ENCODE data around the gene USP36. TPM values are rescaled to one million over a fixed set of nuclear protein-coding genes. Genes with fewer than 3 reads are reported as not detected.

The USP36 gene
- total and polyA plus RNA-seq, 11 donors, result 11.7 to 40.9 (median 18.3) TPM

DNA sequence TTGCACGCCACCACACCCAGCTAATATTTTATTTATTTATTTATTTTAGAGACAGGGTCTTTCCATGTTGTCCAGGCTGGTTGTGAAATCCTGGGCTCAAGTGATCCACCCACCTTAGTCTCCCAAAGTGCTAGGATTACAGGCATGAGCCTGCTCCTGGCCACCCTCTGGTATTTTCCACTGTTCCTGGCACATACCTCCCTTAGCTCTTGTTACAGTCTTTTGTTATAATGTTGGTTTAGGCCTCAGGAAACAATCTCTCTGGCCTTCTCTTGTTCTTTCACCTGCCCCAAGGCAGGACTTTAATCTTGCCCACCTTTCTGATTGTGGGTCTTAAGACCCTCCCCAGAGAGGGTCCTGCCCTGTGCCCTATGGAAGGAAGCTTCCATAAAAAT lies 55.0 kb downstream of the USP36 start:
- Histone ChIP-seq H3K27ac (no peak overlapping the region), H3K4me1 (peaks cover 0 to 46% (median 23%) of the 10 kb centered on the region in 12 donors), H3K9me3 (no peaks in the 10 kb centered on the region)

DNA sequence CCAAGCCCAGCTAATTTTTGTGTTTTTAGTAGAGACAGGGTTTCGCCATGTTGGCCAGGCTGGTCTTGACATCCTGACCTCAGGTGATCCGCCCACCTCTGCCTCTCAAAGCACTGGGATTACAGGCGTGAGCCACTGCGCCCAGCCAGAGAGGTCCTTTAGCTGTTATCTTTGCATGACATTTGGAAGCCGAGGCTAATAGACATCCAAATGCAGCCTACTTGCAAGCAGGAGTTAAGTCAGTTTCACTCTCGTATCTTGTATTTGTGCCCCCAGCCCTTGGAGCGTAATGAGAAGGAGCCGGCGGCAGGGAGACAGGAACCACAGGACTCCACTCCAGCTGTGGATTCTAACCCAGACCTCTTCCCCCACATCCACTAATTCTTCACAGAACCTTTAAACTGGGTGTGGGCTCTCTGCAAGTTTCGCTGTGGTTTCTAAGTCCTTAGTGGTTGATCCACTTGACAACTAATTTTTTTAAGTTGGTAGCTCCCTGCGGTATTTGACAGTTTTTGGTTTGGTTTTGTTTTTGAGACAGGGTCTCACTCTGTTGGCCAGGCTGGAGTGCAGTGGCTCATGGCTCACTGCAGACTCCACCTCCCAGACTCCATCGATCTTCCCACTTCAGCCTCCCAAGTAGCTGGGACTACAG lies 55.5 kb downstream of the USP36 start:
- DNase-seq (peak in 1 of 5 donors; percentile 6), ATAC-seq (no peak)
- WGBS, 4 donors, result 87 to 92% (median 88%) methylated on average over 12 of the region's 12 CpGs
- peaks cover 0 to 46% (median 23%) of the 10 kb centered on the region in 12 donors for H3K4me1 ChIP-seq
- no peaks in the 10 kb centered on the region for H3K36me3 ChIP-seq
- H3K27ac ChIP-seq, result peak overlapping the region in 1 of 12 donors; percentile 27
- no peaks in the 10 kb centered on the region for H3K27me3 ChIP-seq
- intact Hi-C loops (cut with DNase I), result loop anchor here in 1 of 10 donors (10.0 kb wide), 1 partner anchor 70 kb away; no protein-coding TSS in a partner anchor
- TF ChIP-seq POLR2A (IDR thresholded peaks at IDR 0.05) (no peak), CTCF (IDR thresholded peaks at IDR 0.05) (no peak)
- no peaks in the 10 kb centered on the region for H3K9me3 ChIP-seq
- H3K4me3 ChIP-seq, result no peak overlapping the region

More for the DNA sequence above, 55.0 kb downstream of the USP36 start:
- Histone ChIP-seq H3K27me3 (no peaks in the 10 kb centered on the region), H3K4me3 (no peak overlapping the region), H3K36me3 (no peaks in the 10 kb centered on the region)
- TF ChIP-seq CTCF (IDR thresholded peaks at IDR 0.05), result no peak
- no peak for TF ChIP-seq POLR2A (IDR thresholded peaks at IDR 0.05)
- DNase-seq (peak in 1 of 5 donors; percentile 9), ATAC-seq (no peak)
- WGBS, 4 donors, result 96 to 100% (median 99%) methylated on average over 1 of the region's 1 CpG
- intact Hi-C loops (cut with DNase I), result loop anchor here in 1 of 10 donors (10.0 kb wide), 1 partner anchor 71 kb away; no protein-coding TSS in a partner anchor

DNA sequence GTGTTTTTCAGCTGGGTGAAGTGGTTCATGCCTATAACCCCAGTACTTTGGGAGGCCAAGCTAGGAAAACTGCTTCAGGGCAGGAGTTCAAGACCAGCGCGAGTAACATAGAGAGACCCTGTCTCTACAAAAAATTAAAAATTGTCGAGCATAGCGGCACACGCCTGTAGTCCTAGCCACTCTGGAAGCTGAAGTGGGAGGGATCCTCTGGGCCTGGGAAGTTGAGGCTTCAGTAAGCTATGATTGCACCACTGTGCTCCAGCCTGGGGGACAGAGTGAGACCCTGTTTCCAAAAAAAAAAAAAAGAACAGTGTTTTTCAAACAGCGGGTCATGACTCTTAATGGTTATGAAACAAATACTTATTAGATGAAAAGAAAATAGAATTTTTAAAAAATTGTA lies 56.3 kb downstream of the USP36 start:
- DNase-seq (peak in 1 of 5 donors; percentile 3), ATAC-seq (no peak)
- WGBS, 4 donors, result 90 to 96% (median 92%) methylated on average over 6 of the region's 6 CpGs
- TF ChIP-seq POLR2A (IDR thresholded peaks at IDR 0.05), result no peak
- Histone ChIP-seq H3K4me3 (no peak overlapping the region), H3K4me1 (peaks cover 0 to 47% (median 22%) of the 10 kb centered on the region in 12 donors), H3K9me3 (no peaks in the 10 kb centered on the region), H3K36me3 (no peaks in the 10 kb centered on the region), H3K27me3 (no peaks in the 10 kb centered on the region), H3K27ac (peak overlapping the region in 3 of 12 donors; percentile 96 to 97 (median 97))
- intact Hi-C loops (cut with DNase I), result loop anchor here in 6 of 10 donors (5.0 to 10.0 kb wide), 5 partner anchors 37 to 70 kb away; no protein-coding TSS in a partner anchor

- intact Hi-C loops (cut with DNase I), result loop anchor here in 6 of 10 donors (5.0 to 10.0 kb wide), 5 partner anchors 37 to 69 kb away; no protein-coding TSS in a partner anchor
- Histone ChIP-seq H3K9me3 (no peaks in the 10 kb centered on the region), H3K36me3 (no peaks in the 10 kb centered on the region), H3K27me3 (no peaks in the 10 kb centered on the region), H3K4me3 (no peak overlapping the region), H3K4me1 (peaks cover 0 to 45% (median 20%) of the 10 kb centered on the region in 12 donors), H3K27ac (peak overlapping the region in 9 of 12 donors; percentile 29 to 97 (median 95))
- no peak for TF ChIP-seq POLR2A (IDR thresholded peaks at IDR 0.05)
- no peak for TF ChIP-seq CTCF (IDR thresholded peaks at IDR 0.05)
- DNase-seq, result peak in 1 of 5 donors; percentile 25
- 71 to 78% (median 75%) methylated on average over 7 of the region's 7 CpGs for WGBS, 4 donors
- ATAC-seq, result no peak
These were observed 56.8 kb downstream of the USP36 start for GRCh38 chr17:78783711-78784324.
